LNCAP (cell line): ENCODE measurements around the gene NYNRIN.

ENCODE experiments used
- TF ChIP-seq, protein P1 (sequence below): fragments of 450-650 bp; IDR thresholded peaks from 2 replicates; pipeline ENCODE4 v1.5.1; 2017; ENCODE audit warnings: mild to moderate bottlenecking

The NYNRIN gene

DNA sequence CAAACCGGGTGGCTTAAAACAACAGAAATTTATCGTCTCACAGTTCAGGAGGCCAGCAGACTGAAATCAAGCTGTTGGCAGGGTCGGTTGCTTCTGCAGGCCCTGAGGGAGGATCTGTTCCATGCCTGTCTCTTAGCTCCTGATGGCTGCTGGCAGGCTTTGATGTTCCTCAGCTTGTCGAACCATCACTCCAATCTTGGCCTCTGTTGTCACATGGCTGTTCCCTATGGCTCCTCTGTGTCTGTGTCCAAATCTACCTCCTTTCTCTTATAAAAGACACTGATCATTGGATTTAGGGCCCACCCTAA, 16.8 kb upstream of the NYNRIN start:
- TF ChIP-seq, protein P1, sequence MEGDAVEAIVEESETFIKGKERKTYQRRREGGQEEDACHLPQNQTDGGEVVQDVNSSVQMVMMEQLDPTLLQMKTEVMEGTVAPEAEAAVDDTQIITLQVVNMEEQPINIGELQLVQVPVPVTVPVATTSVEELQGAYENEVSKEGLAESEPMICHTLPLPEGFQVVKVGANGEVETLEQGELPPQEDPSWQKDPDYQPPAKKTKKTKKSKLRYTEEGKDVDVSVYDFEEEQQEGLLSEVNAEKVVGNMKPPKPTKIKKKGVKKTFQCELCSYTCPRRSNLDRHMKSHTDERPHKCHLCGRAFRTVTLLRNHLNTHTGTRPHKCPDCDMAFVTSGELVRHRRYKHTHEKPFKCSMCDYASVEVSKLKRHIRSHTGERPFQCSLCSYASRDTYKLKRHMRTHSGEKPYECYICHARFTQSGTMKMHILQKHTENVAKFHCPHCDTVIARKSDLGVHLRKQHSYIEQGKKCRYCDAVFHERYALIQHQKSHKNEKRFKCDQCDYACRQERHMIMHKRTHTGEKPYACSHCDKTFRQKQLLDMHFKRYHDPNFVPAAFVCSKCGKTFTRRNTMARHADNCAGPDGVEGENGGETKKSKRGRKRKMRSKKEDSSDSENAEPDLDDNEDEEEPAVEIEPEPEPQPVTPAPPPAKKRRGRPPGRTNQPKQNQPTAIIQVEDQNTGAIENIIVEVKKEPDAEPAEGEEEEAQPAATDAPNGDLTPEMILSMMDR: no peak

DNA sequence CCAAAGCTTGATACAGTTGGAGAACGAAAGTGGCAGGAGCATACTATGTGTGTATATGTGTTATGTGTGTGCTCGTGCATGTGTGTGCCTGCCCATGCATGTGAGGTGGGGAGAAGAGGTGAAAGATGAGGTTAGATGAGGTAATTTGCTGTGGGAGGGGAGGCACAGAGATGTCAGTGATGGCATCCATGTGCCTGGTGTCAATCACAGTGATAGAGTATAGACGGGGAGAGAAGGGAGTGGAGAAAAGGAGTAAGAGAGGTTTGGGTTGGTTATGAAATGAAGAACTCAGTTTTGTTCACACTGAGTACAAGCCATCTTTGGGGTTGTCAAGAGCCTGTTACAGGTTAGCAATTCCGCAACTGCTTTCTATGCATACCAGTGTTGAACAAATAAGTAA, 14.6 kb upstream of the NYNRIN start:
- TF ChIP-seq, protein P1: no peak

DNA sequence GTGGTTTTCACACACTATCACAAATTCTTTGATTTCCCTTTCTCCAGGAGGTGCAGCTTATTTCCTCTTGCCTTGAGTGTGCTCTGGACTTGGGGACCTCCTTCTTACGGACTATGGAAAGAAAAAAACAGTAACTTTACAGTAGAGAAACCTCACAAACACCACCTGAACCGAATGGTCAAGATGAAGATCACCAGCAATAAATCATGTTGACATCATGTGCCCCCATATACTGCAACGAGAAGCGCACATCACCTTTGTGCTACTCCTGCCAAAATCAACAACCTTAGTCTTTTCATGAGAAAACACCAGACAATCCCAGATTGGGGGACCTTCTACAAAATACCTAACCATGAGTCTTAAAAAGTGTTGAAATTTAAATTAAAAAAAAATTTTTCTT, 13.3 kb upstream of the NYNRIN start:
- TF ChIP-seq, protein P1: no peak

DNA sequence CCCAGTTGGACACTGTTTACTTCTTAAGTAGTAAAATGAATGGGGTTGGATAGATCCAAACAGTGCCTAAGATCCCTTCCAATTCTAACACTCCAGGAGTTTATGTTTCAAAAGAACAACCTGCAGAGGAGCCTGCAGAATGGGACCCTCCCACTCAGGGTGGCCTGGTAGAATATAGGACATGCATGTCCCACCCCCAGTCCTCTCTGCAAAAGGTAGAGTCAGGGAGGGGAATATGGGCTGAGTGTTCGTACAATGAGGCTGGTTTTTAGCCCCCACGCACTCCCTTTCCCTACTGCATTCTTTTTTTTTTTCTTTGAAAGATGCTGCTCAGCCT, 11.8 kb upstream of the NYNRIN start:
- TF ChIP-seq, protein P1: no peak

DNA sequence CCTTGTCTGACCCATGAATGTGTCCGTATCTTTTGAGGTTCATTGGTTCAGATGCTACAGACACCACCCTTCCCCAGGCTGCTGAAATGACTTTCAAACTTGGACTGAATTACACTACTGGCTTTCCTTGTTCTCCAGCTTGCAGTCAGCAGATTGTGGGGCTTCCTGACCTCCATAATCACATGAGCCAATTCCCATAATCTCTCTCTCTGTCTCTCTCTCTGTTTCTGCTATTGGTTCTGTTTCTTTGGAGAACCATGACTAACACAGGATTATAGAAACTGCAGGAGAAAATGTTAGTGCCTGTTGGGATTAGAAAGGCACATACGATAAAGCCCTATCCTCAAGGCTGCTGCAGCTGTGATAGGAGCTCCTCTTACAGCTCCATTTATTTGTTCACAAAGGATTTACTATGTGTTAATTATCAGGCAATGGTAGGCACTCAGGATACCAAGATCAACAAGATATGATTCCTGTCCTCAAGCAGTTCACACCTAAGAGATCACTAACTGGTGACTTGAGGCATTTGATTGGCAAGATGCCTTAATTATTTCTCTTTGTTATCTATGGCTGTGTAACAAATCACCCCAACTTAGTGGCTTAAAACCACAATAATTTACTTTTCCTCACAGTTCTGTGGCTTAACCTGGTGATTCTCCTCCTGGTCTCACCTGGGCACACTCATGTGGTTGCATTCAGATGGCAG, 10.2 kb upstream of the NYNRIN start:
- TF ChIP-seq, protein P1: no peak

DNA sequence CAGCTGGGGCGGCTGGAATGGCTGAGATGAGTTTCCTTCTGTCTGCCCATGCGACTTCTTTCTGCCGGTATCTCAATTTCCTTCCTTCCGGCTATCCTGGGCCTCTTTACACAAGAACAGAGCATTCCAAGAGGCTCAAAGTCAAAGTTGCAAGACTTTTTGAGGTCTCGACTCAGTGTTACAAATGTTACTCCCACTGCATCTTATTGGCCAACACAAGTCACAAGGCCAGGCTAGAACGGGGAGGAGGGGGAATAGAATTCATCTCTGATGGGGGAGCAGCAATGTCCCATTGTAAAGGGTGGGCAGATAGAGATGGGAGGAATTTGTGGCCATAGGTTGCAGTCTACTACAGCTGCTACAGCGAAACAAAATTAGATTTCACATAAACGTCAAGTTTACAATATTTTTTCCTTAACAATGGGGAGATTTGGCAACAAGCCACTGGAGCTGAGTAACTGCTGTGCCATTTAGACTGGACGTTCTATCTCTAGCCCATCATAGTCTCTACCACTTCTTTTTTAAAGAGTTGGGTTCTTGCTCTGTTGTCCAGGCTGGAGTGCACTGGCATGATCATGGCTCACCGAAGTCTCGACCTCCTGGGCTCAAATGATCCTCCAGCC, 9.5 kb upstream of the NYNRIN start:
- TF ChIP-seq, protein P1: no peak

DNA sequence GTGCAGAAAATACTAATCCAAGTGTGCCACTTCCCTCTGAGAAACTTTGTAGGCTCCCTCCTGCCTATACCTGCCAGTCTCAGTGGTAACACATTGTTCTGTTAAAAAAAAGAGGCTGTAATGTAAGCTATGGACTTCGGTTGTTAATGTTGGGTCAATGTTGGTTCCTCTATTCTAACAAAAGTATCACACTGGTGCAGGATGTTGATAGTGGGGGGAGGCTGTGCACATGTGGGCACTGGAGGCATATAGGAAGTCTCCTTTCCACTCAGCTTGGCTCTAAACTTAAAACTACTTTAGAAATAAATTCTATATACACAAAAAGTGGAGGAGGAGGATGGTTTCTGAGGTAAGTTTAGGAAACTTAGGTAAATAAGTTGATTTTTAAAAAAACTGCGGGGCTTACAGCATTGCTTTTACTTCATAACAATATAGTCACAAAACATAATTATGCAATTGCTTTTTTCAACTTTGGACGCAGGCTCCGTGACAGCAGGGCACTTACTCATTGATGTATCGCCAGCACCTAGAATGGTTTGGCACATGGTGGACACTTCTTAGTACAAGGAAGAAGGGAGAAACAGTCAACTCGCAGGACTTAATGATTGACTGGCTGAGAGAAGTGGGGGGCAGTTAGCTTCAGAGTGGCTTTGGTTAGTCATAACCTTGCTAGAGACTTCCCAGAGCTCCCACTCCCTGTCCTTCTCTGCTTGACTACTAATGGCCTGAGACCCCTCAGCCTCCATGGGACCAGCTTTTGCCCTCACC, 7.9 kb upstream of the NYNRIN start:
- TF ChIP-seq, protein P1: no peak
